Ureter (tissue), 1 donor: ENCODE measurements around the gene PRPF19. TPM values are rescaled to one million over a fixed set of nuclear protein-coding genes. Genes with fewer than 3 reads are reported as not detected.
"Not testable (repeated sequence)": the region's sequence is repeated elsewhere in the genome, so short reads cannot be mapped to it uniquely, and the experiment has no call there.

ENCODE experiments used
- DNase-seq: peaks from one replicate; pipeline ENCODE4 v3.0.0-alpha.2; 2020; ENCODE audit warnings: low spot score
- total RNA-seq: library from RNA; stranded (reverse); gene quantifications from one replicate; pipeline ENCODE4 v1.2.4, GENCODE V29; 2023
- donor health status: DM: yes; HTN: yes; CAD: no.

Gene PRPF19
- total RNA-seq, 1 donor from 2014 or later, result 113 TPM

DNA sequence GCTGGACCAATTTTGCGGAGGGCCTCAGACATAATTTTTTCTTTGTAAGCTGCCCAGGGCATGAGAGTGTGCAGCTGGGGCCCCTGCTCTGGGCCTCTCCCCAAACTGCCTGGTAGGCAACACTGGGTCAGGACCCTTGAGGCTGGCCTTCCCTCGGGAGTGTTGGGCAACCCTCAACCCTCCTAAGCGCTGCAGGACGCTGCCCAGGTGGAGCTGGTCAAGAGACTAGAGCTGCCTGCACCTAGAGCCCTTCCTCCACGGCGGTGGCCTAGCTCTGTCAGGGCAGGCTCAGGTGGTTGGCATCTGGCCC is 17.4 kb upstream of the PRPF19 start:
- no peak for DNase-seq

DNA sequence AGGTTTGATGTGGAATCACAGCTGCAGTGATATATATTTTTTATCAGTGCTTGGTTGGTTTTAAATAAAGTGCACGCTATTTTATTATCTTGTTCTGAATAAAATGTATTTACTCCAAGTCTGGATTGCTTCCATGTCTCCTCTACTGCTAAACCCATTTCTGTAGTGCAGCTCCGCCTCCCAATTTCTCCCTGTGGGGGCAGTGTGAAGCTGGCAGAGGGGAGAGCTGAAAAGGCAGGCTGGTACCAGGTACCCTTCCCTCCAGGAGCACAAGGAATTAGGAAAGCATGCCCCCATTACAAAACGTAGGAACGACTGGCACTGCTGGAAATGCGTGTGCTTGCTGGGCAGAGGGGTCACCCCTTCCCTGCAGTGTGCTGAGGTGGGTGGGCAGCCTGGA is 16.9 kb upstream of the PRPF19 start:
- no peak for DNase-seq

- no peak for DNase-seq
Observed at GRCh38 chr11:60922906-60923305, 16.5 kb upstream of the PRPF19 start.

- no peak for DNase-seq
Observed at GRCh38 chr11:60921777-60922335, 15.5 kb upstream of the PRPF19 start.

- no peak for DNase-seq
Observed at GRCh38 chr11:60921259-60921658, 14.9 kb upstream of the PRPF19 start.

DNA sequence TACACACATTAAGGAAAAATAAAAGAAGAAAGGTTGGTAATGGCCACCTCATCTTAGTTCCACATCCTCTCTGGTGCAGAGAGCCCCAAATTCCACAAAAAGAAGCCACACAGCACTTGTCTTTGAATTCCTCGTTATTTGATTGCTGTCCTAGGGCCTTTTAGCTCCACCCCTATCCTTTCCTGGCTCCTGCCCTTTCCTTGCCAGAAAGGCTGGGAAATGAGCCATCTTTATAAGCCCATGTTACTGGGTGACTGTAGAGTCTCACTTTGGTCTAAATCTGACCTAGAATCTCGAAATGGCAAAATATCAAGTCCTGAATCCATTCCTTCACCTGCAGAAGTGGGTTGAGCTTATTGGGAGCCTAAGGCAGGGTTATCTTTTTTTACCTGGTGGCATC is 13.6 kb upstream of the PRPF19 start:
- DNase-seq, result no peak

- no peak for DNase-seq
Observed at GRCh38 chr11:60919320-60919719, 12.9 kb upstream of the PRPF19 start.

DNA sequence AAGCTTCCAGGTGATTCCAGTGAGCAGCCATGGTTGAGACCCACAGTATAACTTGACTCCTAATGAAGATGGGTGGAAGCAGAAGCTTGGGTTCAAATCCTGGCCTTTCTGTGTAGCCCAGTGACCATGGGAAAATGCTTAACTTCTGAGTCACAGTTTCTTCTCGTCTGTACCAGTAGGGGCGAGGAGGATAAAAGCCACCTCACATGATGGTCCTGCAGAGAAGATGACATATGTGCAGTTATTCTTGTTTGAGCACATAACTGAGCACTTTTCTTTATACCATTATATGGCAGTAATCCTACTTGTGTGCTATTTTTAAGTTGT is 12.5 kb upstream of the PRPF19 start:
- DNase-seq, result no peak

DNA sequence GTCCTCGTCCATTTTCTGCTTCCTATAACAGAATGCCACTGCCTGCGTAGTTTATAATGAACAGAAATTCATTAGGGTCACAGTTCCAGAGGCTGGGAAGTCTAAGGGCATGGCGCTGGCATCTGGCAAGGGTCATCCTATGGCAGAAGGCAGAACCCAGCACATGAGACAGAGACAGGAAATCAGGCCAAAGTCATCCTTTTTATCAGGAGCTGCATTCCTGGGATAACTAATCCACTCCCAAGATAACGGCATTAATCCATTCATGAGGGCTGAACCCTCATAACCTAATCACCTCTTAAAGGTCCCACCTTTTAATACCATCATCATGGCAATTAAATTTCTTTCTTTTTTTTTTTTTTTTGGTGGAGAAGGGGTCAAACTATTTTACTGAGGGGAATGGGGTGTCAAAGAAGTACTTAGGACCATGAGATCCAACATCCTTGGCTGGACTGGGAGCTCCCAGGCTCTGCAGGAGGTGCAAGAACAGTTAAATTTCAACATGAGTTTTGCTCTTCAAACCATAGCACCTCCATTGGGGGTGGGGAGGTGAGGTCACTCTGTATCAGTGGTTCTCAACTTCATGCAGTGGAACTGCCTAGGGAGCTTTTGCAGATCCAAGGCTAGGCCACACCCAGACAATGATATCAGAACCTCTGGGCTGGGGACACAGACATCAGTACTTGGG is 12.0 kb upstream of the PRPF19 start:
- no peak for DNase-seq

DNA sequence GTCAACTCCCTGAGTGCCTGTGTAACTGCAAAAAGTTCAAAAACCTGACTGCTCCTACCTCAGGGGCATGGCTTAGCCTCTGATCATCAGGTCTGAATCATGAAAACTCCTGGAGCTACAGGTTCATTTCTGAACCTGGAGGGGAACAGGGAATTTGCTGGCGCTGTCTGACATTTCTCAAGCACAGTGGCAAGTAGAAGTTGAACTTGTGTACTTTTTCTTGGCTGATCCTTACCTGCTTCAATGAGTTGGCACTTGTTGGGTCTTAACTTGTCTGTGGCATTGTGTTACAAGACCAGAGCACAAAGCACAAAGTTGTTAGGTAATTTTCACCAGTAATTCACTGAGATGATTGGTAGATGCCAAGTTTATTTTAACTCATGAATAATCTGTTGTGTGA is 10.9 kb upstream of the PRPF19 start:
- DNase-seq, result no peak

DNA sequence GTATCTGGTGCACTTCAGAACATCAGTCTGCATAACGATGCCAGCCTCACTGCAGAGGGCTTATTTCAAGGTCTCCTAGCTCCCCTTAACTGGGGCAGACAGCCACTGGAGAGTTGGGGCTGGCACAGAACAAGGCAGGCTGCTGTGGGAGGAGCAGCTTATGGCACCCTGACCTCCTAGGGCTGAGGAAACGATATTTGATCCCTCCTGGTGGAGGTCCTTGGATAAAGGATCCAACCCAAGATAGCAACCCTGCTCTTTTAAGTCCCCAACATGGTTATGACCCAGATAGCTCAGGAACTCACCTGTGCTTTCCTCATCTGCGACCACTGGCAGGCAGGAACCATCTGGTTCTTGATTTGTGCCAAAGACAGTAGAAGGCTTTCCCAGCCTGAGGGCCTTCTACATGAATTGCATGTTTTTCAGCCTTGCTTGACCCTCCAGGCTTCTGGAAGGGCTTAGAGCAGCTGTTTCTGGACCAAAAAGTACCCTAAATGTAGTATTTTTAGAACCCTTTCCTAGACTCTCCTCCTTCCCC is 10.4 kb upstream of the PRPF19 start:
- DNase-seq, result no peak

GRCh38 chr11:60915248-60915914 is 9.0 kb upstream of the PRPF19 start:
- peak; percentile 78 for DNase-seq

DNA sequence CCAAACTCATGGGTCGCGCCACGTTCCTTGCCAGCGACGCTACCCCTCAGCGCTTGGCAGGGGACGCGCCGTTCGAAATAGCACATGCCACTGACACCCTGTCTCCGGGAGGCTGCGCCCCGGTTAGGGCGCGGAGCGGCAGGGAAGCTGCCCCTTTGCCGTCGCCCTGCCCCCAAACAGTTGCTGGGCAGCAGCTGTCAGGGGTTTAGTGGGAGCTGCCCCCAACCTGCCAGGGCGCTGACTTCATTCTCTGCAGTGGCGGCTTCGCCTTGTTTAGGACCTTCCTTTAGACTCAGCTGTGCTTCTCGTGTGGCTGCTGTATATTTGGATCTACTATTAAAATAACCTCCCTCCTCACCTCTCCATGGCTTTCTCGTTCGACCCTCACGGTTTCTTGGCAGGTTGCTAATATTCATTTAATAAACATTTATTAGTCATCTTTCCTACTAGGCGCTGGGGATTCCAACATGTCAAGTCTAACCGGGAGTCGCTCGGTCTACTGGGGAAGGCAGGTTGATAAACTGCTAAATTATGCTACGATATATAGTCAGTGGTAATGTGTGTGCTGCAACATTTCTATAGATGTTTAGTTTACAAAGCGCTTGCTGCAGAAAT is 8.4 kb upstream of the PRPF19 start:
- DNase-seq, result no peak

- DNase-seq, result peak; percentile 88
Observed at GRCh38 chr11:60913793-60914632, 7.6 kb upstream of the PRPF19 start, which contains the start of gene TMEM109. Gene TMEM109 (plus strand): TSS chr11:60914158. CDS start chr11:60919694, 5,536 bp downstream.

DNA sequence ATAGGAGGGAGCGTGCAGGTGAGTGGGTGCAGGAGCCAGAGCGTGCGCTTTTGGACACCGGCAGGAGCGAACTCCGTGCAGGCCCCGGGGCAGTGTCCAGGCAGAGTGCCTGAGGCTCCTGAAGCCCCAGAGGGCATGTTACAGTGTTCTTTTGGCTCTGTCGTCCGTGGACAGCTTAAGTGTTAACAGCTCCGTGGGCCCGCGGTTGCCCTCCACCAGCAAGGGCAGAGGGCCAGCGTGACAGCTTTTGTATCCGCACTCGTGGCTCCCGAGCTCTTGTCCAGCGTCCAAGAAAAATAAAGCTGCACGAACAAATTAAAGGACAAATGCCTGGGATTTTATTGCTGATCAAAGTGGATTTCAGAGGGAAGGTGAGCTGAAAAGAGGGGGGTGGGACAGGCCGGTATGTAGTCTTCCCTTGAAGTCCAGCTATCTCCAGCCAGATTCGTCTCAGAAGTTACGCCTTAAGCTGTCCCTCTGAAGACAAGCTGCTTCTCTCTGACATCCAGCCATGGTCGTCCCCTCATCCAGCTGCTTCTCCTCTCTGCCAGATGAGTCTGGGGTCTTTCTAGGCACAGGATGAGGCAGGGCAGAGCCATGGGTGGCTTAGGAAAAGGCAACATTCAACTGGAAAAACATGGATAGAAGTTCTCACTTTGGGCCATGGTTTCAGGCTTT is 6.6 kb upstream of the PRPF19 start:
- DNase-seq, result no peak

DNA sequence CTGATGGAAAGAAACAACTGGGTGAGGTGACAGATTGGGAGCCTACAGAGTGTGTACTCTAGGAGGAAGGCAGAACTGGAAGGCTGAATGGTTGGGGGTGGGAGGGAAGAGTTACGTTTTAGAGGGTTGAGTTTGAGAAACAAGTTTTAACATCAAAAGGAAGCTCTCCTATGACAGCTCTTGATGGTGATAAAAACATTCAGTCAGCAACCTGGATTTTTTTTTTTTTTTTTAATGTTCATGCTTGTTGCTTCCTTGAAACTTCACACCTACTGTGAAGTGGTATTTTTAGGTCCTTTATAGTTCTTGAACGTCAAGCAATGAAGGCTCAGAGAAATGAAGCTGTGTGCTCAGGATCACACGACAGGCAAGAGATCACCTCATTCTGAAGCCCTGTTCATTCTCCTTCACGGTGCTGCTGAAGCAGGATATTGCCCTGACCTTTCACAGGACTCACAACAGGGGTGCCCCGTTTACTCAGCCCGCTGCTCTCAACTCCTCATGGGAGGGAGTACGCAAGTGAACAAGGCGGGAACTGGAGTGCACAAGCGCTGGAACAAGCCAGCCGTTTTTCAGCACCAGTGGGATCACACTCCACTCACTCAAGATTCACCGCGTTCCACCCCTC is 6.0 kb upstream of the PRPF19 start:
- no peak for DNase-seq

DNA sequence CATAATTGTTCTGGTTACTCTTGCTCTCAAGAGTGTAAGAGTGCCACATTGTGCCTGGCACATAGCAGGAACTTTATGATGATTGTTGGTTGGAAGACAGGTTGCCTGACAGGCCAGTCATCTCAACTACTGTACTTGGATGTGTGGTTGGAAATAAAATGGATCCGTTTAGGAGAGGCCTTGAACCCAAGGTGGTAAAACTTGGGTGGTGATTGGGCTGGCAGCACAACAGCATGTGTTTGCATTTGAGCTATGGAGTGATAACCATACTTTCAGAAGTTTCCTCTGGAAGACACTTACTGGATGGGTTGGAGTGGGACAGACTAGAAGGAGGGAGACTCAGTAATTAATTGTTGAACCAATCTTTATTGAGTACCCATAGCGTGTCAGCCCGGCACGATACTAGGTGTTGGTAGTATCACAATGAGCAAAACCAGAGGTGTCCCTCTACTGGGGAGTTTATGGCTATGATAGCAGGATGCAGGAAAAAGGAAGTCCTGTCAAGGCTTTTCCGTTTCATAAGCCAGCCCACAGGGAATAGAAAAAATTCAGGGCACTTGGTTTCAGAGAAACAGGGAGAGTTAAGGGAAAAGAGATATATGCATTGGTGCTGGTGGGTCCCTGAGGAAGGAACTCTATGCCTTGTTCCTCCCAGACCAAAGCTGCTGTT is 4.5 kb upstream of the PRPF19 start:
- DNase-seq, result no peak

DNA sequence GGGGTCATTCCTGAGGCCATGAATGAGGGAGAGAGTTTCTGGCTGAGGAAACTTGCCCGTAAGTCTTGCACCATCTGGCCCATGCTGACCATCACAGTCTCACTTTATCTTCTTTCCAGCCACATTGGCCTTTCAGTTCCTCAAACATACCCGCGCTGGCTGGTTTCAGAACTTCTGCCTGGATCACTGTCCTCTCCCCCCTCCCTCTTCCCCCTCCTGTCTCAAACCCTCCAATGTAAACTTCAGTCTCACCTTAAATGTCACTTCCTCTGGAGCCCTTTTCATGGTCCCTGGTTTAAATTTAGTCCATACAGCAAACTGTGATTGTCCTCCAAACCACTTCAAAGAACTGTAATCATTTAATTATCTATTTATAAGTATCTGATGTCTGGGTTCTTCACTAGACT is 3.9 kb upstream of the PRPF19 start:
- DNase-seq, result no peak

GRCh38 chr11:60909680-60910280 is 3.4 kb upstream of the PRPF19 start:
- DNase-seq, result not testable (repeated sequence)

DNA sequence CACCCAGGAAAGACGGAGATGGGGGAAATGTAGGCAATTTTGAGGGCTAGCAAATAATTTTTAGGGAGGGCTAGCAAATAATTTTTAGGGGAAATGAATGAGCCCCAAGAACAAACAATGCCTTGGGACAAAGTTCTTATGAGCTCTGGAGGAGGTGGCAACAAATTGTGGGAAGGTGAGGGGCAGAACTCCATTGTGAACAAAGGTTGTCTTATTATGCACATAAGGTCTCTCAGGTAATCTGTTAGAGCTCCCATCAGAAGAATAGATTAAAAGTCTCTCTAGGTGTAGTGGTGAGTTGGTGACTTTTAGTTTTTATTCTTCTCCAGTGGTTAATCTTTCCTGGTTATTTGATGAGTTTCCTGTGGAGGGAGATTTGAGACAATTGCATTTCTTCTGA is 2.4 kb upstream of the PRPF19 start:
- DNase-seq, result no peak
